IPS-18a (cell line): ENCODE results near the gene LRRFIP2.
"Not testable (repeated sequence)": the region's sequence is repeated elsewhere in the genome, so short reads cannot be mapped to it uniquely, and the experiment has no call there.

Source experiments
- H3K27ac ChIP-seq: one replicate; pipeline ENCODE4 v1.5.1; 2013; ENCODE audit warnings: low read length
- H3K27me3 ChIP-seq: one replicate; pipeline ENCODE4 v1.6.1; 2013; ENCODE audit warnings: mild to moderate bottlenecking, low read length; ENCODE audit not compliant: control insufficient read depth, insufficient read depth
- H3K36me3 ChIP-seq: one replicate; pipeline ENCODE4 v1.6.1; 2013; ENCODE audit warnings: low read depth, low read length; ENCODE audit not compliant: control insufficient read depth
- H3K4me1 ChIP-seq: one replicate; pipeline ENCODE4 v1.6.1; 2013; ENCODE audit warnings: low read depth, low read length; ENCODE audit not compliant: control insufficient read depth
- H3K4me3 ChIP-seq: one replicate; pipeline ENCODE4 v1.5.1; 2013; ENCODE audit warnings: low read length
- H3K9ac ChIP-seq: one replicate; pipeline ENCODE4 v1.6.1; 2013; ENCODE audit warnings: mild to moderate bottlenecking, low read length, moderate library complexity
- H3K9me3 ChIP-seq: one replicate; pipeline ENCODE4 v1.6.1; 2013; ENCODE audit warnings: low read depth, low read length; ENCODE audit not compliant: control insufficient read depth

Gene LRRFIP2

GRCh38 chr3:37054370-37054769, 120.0 kb downstream of the LRRFIP2 start:
- H3K27ac ChIP-seq: no peak overlapping the region
- H3K27me3 ChIP-seq: no peaks in the 10 kb centered on the region

GRCh38 chr3:37053753-37054152, 120.6 kb downstream of the LRRFIP2 start:
- Histone ChIP-seq H3K4me3 (no peak overlapping the region), H3K9ac (no peak overlapping the region), H3K27me3 (no peaks in the 10 kb centered on the region), H3K4me1 (no peaks in the 10 kb centered on the region), H3K27ac (no peak overlapping the region), H3K9me3 (no peaks in the 10 kb centered on the region), H3K36me3 (peaks cover 59% of the 10 kb centered on the region)

More at GRCh38 chr3:37054370-37054769, 120.0 kb downstream of the LRRFIP2 start:
- Histone ChIP-seq H3K4me3 (no peak overlapping the region), H3K9ac (no peak overlapping the region), H3K36me3 (peaks cover 55% of the 10 kb centered on the region), H3K9me3 (no peaks in the 10 kb centered on the region), H3K4me1 (no peaks in the 10 kb centered on the region)

- H3K36me3 ChIP-seq: peaks cover 61% of the 10 kb centered on the region
- no peak overlapping the region for H3K27ac ChIP-seq
- H3K27me3 ChIP-seq: no peaks in the 10 kb centered on the region
These were observed 121.0 kb downstream of the LRRFIP2 start for GRCh38 chr3:37053337-37053736.

GRCh38 chr3:37052860-37053259, 121.5 kb downstream of the LRRFIP2 start:
- no peak overlapping the region for H3K9ac ChIP-seq
- H3K9me3 ChIP-seq: no peaks in the 10 kb centered on the region
- H3K27ac ChIP-seq: no peak overlapping the region
- H3K27me3 ChIP-seq: no peaks in the 10 kb centered on the region
- H3K4me1 ChIP-seq: no peaks in the 10 kb centered on the region
- H3K36me3 ChIP-seq: peaks cover 66% of the 10 kb centered on the region
- no peak overlapping the region for H3K4me3 ChIP-seq

More at GRCh38 chr3:37053337-37053736, 121.0 kb downstream of the LRRFIP2 start:
- no peak overlapping the region for H3K9ac ChIP-seq
- H3K4me3 ChIP-seq: no peak overlapping the region
- no peaks in the 10 kb centered on the region for H3K9me3 ChIP-seq
- no peaks in the 10 kb centered on the region for H3K4me1 ChIP-seq

GRCh38 chr3:37050282-37050681, 124.1 kb downstream of the LRRFIP2 start:
- Histone ChIP-seq H3K9ac (no peak overlapping the region), H3K4me1 (no peaks in the 10 kb centered on the region), H3K27me3 (no peaks in the 10 kb centered on the region), H3K4me3 (no peak overlapping the region), H3K36me3 (peaks cover 64% of the 10 kb centered on the region), H3K9me3 (no peaks in the 10 kb centered on the region), H3K27ac (no peak overlapping the region)

GRCh38 chr3:37042712-37043111, 131.7 kb downstream of the LRRFIP2 start:
- not testable (repeated sequence) for H3K27ac ChIP-seq, H3K4me3 ChIP-seq, H3K9ac ChIP-seq, H3K27me3 ChIP-seq, H3K9me3 ChIP-seq, H3K4me1 ChIP-seq
- H3K36me3 ChIP-seq: peaks cover 36% of the 10 kb centered on the region

- Histone ChIP-seq H3K9ac (no peak overlapping the region), H3K27me3 (no peaks in the 10 kb centered on the region), H3K36me3 (peaks cover 35% of the 10 kb centered on the region), H3K9me3 (no peaks in the 10 kb centered on the region), H3K4me1 (no peaks in the 10 kb centered on the region), H3K27ac (no peak overlapping the region), H3K4me3 (no peak overlapping the region)
These were observed 132.7 kb downstream of the LRRFIP2 start for GRCh38 chr3:37041546-37042195.

- Histone ChIP-seq H3K9ac (no peak overlapping the region), H3K27me3 (no peaks in the 10 kb centered on the region), H3K27ac (no peak overlapping the region), H3K4me1 (no peaks in the 10 kb centered on the region), H3K9me3 (no peaks in the 10 kb centered on the region), H3K36me3 (peaks cover 36% of the 10 kb centered on the region), H3K4me3 (no peak overlapping the region)
These were observed 134.2 kb downstream of the LRRFIP2 start for GRCh38 chr3:37040231-37040630.

- H3K36me3 ChIP-seq: peaks cover 38% of the 10 kb centered on the region
- H3K4me1 ChIP-seq: no peaks in the 10 kb centered on the region
- H3K27ac ChIP-seq: no peak overlapping the region
- H3K9ac ChIP-seq: no peak overlapping the region
- H3K27me3 ChIP-seq: no peaks in the 10 kb centered on the region
- no peaks in the 10 kb centered on the region for H3K9me3 ChIP-seq
- no peak overlapping the region for H3K4me3 ChIP-seq
These were observed 135.1 kb downstream of the LRRFIP2 start for GRCh38 chr3:37039161-37039846.

- Histone ChIP-seq H3K9ac (no peak overlapping the region), H3K4me1 (no peaks in the 10 kb centered on the region), H3K4me3 (no peak overlapping the region), H3K27me3 (no peaks in the 10 kb centered on the region), H3K27ac (no peak overlapping the region), H3K9me3 (no peaks in the 10 kb centered on the region), H3K36me3 (peaks cover 47% of the 10 kb centered on the region)
These were observed 137.0 kb downstream of the LRRFIP2 start for GRCh38 chr3:37037352-37037751.

- no peak overlapping the region for H3K27ac ChIP-seq
- no peaks in the 10 kb centered on the region for H3K9me3 ChIP-seq
- H3K27me3 ChIP-seq: no peaks in the 10 kb centered on the region
- peaks cover 53% of the 10 kb centered on the region for H3K36me3 ChIP-seq
- no peak overlapping the region for H3K4me3 ChIP-seq
- no peak overlapping the region for H3K9ac ChIP-seq
- H3K4me1 ChIP-seq: no peaks in the 10 kb centered on the region
These were observed 141.4 kb downstream of the LRRFIP2 start for GRCh38 chr3:37032961-37033360.
